ENCODE measurements around the gene TNFRSF12A. TPM values are rescaled to one million over a fixed set of nuclear protein-coding genes. Genes with fewer than 3 reads are reported as not detected.

TNFRSF12A gene
- 11.7 TPM for total RNA-seq

- ATAC-seq, result peak; percentile 20
Observed at GRCh38 chr16:3020247-3020603, at the start of gene TNFRSF12A. TNFRSF12A (plus strand) TSS chr16:3020368; CDS start chr16:3020398, 30 bp downstream.

DNA sequence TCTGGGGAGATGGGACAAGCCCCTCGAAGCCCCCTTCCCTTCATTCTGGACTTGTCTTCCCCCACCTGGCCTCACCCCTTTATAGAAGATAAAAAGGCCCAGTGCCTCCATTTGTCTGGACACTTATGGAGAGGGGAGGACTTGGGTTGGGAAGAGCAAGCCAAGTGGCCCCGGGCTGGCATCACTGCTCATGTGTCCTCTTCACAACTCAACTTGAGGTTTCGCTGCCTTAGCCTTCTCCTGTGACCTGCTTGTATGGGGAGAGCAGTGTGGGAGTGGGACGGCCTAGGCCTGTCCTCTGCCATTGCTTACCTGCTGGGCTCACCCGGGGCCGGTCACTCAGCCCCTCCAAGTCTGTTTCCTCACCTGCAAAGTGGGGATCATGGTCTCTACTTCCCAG, 49.6 kb upstream of the TNFRSF12A start:
- no peak for ATAC-seq

DNA sequence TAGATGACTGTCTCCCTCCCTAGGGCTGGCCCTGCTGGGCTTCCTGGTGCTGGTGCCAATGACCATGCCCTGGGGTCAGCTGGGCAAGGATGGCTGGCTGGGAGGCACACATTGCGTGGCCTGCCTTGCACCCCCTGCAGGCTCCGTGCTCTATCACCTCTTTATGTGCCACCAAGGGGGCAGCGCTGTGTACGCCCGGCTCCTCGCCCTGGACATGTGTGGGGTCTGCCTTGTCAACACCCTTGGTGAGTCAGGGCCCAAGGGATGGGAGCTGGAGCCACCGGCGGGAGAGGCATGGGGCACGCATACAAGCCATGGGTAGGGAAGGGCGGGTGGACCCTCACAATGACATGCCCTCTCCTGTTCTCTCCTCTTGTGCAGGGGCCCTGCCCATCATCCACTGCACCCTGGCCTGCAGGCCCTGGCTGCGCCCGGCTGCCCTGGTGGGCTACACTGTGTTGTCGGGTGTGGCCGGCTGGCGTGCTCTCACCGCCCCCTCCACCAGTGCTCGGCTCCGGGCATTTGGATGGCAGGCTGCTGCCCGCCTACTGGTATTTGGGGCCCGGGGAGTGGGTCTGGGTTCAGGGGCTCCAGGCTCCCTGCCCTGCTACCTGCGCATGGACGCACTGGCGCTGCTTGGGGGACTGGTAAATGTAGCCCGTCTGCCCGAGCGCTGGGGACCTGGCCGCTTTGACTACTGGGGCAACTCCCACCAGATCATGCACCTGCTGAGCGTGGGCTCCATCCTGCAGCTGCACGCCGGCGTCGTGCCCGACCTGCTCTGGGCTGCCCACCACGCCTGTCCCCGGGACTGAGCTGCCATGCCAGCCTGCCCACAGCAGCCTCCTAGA, 48.8 kb upstream of the TNFRSF12A start:
- ATAC-seq, result no peak

- no peak for ATAC-seq
Observed at GRCh38 chr16:2971985-2972784, 48.0 kb upstream of the TNFRSF12A start.

DNA sequence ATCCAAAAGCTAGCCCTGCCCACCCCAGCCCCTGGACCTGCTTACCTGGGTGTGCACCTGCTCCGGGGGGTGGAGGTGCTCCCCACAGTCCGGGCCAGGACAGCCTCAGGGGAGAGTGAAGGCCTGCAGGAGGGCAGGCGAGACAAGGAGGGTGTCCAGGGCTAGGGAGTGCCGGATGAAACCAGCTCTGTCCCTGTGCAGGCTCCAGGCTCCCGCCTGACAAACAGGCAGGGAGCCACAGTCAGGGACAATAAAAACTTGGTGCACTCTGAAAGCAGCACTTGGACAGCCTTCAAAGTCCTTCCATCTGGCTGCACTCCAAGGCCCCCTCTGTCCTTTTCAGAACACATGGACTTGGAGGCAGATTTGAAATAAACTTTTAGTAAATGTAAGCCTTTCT, 47.1 kb upstream of the TNFRSF12A start:
- no peak for ATAC-seq

DNA sequence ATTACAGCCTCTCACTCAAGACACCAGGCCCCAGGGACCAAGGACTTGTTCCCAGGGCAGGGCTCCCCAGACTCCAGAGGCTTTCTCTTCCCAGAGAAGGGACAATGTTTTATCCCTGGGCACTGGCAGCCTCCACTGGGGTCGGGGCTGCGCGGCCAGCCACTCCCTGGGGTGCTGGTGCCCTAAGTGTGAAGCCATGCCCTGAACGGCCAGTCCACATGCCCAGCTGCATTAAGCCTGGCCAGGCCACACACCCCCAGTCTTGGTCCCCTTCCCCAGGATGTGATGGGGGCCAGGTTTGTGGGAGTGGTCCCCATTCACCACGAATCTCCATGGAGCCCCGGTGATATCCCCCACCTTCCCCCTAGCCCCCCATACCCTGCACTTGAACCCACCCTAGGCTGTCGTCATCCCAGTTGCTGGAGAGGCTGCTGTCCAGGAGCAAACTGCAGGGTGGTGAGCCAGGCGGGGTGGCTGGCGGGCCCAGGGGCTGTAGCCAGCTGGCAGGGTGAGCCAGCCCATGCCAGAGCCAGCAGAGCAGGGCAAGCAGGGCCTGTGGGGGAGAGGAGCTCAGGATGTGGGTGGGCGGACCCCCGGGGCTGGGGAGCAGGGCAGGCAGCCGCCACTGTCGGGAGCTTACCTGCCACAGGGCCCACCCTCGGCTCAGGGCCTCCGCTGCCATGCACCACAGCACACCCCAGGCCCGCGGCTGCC, 46.4 kb upstream of the TNFRSF12A start:
- ATAC-seq, result no peak

- ATAC-seq, result no peak
Observed at GRCh38 chr16:2974319-2975056, 45.7 kb upstream of the TNFRSF12A start.

DNA sequence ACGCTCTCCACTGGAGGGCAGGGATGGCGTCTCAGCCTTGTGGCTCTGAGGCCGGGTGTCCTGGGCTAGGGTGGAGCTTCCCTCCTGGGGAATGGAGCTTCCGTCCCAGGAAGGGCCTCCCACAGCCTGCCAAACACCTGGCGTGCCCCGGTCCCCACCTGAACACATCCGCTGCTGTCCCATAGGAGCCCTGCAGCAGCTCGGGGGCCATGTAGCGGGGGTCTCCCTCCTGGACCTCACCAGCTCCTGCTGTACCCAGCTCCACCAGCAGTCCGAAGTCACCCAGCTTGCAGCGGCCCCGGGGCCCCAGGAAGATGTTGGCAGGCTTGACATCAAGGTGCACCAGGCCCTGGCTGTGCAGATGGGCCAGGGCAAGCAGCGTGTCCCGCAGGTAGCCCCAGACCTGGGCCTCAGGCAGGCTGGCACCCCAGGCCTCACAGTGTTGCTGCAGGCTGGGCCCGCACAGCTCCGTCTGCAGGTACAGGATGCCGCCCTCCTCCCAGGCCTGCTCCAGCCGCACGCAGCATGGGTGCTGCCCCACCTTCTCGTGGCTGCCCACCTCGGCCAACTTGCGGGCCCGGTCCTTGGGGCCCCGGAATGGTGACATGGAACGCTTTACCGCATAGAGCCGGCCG, 44.9 kb upstream of the TNFRSF12A start:
- ATAC-seq, result no peak

DNA sequence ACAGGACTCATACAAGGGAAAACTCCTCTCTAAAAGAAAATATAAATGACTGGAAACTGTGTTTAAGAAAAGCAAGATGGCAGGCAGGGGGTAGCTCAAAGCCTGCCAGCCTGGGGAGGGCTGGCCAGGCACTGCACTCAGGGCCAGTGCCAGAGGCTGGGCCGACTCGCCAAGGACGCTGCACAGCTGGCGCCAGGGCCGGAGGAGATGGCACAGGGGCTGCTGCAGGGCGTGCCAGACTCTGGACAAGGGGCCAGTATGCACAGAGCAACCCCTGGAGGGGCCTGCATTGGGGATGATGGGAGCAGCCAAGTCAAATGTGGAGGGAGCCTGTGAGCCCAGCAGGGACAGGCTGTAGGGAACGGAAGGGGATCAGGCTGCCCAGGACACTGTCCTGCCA, 44.0 kb upstream of the TNFRSF12A start:
- ATAC-seq, result no peak

GRCh38 chr16:2976673-2977072, 43.5 kb upstream of the TNFRSF12A start:
- no peak for ATAC-seq

DNA sequence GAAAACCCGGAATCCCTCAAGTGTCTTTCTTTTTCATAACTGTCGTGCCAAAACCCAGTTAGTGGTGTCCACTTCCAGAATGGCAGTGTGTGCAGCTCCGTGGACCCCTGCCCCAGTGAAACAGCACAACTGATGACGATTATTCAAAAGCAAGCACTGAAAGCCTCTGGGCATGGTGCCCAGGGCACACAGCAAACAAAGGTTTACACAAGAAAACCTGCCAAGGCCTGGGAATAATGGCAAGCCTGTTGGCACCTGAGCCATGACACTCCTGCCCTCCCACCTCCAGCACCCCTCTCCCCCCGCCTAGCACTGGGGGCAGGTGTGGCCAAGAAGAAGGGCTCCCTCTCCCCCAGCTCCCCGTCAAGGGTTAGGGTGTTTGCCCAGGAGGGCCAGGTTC, 42.7 kb upstream of the TNFRSF12A start:
- no peak for ATAC-seq

DNA sequence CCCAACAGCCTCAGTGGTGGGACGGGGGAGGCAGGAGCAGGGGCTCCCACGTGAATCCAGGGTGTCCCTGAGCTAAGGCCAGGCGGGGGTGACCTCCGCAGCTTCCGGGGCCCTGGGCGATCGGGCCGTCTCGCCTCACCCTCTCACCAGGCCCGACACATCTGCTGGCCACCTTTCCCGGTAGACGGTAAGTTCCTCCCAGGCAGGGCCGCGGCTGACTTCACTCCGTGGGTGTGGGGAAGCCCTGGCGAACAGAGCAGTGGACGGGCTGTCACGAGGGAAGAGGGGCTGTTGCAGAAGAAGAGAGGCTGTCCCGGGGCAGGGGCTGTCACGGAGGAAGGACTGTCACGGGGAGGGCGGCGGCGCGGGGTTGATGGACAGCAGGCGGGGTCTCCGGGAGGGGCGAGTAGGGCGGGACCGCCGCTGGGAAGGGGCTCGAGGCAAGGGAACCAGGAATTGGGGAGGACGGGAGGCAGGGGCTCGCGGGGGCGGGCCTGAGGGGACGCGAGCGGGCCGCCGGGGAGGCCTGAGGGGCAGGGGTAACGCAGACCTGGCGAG, 40.4 kb upstream of the TNFRSF12A start:
- peak; percentile 3 for ATAC-seq

DNA sequence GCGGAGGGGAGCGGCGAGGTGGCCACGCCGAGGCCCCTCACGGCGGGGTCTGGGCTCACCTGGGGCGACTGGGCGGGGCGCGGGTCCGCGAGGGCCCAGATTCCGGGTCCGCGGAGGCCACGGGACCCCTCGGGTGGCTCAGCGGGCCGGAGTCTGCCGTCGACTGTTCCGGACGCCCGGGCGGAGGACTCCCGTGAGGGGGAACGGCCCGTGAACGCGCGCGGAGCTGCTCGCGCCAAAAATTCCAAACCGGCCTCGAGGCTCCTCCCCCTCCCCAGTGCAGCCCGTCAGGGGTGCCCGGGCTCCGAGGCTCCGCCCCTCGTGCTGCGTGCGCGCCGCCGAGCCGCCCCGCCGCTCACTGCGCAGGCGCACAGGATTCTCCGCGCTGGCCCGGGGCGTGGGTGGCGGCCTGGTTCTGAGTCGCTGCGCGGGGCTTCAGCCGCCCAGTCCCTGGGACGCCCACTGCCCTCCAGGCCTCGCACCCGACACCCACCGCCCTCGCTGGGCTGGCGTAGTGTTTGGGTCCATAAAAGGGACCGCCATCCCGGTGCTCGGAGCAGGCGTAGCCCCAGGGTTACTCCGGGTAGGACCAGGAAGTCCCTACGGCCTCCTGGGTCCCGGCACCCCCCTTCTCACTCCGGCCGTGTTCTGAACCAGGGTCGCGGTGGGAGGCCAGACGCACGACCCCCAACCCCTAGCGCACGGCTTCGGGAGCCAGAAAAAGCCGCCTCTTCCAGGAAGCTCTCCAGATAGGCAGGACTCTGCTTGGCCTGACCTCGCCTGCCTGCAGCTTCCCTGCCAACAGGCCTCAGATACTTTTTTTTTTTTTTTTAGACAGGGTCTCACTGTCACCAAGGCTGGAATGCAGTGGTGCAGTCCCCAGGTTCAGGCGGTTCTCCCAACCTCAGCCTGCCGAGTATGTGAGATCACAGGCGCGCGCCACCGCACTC, 39.7 kb upstream of the TNFRSF12A start, which contains the start of gene PKMYT1:
Gene PKMYT1 (minus strand): TSS at position 220 of the 950 bp plus-strand sequence. CDS start 789 bp downstream, outside the sequence.
- peak; percentile 84 for ATAC-seq

DNA sequence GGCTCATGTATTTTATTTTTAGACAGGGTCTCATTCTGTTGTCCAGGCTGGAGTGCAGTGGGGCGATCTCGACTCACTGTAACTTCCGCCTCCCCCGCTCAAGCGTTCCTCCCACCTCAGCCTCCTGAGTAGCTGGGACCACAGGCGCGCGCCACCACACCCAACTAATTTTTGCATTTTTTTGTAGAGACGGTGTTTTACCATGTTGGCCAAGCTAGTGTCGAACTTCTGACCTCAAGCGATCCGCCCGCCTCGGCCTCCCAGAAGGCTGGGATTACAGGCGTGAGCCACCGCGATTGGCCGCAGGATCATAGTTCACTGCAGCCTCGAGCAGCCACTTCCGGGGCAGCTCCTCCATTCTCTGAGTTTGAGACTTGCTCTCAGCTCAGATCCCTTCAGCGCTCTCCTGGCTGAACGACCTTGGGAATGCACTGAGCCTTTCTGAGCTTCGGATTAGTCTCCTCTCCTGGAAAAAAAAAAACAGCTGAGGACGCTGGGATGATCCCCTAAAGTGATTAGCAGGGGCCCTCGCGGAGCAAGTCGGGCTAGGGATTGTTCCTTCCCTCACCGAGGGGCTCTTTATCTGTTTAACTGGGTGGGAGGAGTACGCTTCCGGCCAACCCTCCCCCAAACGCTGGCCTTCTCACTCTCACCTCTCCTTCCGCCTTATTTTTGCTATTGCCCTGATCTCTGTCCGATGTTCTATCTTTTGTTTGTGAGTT, 38.8 kb upstream of the TNFRSF12A start:
- no peak for ATAC-seq

DNA sequence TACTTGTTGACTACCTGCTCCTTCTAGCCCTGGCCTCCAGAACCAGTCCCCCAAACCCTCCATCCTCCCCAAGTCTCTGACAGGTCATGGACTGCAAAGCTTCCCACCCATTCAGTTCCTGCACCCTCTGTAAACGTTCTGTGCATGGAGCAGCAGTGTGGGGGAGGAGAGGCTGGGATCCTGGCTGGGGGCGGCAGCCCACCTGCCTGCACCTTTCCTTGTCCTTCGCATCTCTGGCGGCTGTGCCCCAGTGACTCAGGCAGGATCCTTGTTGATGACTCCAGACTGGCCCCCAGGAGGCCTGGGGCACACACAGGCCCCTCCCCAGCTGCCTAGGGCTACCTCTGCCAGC, 38.3 kb upstream of the TNFRSF12A start:
- no peak for ATAC-seq

- ATAC-seq, result no peak
Observed at GRCh38 chr16:2982402-2982801, 37.8 kb upstream of the TNFRSF12A start.

DNA sequence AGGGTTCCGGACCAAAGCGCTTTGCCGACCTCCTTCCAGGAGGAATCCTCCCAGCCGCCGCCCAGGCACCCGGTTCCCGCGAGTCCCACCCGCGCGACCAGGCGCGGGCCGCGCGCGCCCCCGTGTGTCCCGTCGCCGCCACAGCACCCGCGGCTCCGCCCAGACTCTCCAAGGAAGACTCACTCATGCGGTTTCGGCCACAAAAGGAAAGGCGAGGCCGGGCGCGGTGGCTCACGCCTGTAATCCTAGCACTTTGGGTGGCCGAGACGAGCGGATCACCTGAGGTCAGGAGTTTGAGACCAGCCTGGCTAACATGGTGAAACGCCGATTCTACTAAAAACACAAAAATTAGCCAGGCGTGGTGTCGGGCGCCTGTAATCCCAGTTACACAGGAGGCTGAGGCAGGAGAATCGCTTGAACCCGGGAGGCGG, 36.4 kb upstream of the TNFRSF12A start:
- peak; percentile 69 for ATAC-seq

GRCh38 chr16:2985462-2985861, 34.7 kb upstream of the TNFRSF12A start:
- ATAC-seq, result no peak

GRCh38 chr16:2985893-2986355, 34.2 kb upstream of the TNFRSF12A start:
- peak; percentile 1 for ATAC-seq

Measured in esophagus mucosa (tissue), 1 donor.